ENCODE data around the gene SEC23B.

Gene SEC23B

DNA sequence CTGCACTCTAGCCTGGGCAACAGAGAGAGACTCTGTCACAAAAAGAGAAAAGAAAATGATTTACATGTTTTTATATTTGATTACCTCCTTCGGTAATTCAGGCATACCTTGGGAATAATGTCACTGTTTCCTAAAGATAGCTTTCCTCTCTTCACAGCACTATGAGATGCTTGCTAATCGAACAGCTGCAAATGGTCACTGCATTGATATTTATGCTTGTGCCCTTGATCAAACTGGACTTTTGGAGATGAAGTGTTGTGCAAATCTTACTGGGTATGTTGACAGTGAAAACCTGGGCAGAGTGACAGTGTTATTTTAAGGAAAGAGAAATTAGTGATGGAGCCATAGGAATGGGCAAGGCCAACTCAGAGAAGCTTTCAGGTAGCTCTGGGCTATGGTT, 19.6 kb downstream of the SEC23B start:
- no peak overlapping the region for H3K27ac ChIP-seq
- TF ChIP-seq, protein P1, sequence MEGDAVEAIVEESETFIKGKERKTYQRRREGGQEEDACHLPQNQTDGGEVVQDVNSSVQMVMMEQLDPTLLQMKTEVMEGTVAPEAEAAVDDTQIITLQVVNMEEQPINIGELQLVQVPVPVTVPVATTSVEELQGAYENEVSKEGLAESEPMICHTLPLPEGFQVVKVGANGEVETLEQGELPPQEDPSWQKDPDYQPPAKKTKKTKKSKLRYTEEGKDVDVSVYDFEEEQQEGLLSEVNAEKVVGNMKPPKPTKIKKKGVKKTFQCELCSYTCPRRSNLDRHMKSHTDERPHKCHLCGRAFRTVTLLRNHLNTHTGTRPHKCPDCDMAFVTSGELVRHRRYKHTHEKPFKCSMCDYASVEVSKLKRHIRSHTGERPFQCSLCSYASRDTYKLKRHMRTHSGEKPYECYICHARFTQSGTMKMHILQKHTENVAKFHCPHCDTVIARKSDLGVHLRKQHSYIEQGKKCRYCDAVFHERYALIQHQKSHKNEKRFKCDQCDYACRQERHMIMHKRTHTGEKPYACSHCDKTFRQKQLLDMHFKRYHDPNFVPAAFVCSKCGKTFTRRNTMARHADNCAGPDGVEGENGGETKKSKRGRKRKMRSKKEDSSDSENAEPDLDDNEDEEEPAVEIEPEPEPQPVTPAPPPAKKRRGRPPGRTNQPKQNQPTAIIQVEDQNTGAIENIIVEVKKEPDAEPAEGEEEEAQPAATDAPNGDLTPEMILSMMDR (IDR thresholded peaks at IDR 0.05): no peak
- no peak for TF ChIP-seq ZFX (IDR thresholded peaks at IDR 0.05; ENCODE audit: borderline replicate concordance)

DNA sequence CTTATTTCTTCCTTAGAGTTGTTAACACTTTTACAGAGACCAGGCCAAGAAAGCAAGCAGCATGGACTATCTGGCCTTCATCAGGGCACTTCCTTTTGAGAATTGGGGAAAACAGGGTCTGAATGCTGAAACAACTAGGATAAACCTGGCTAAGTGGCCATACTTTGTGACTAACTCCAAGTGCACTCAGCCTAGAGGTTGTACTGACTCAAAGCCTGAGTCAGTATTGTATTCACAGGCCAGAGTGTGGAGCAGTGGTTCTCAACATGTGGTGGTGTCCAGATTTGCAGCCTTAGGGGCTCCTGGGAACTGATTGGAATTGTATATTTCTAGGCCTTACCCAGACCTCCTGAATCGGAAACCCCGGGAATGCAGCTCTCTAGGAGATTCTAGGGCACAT, 20.1 kb downstream of the SEC23B start:
- no peak for TF ChIP-seq ZFX (IDR thresholded peaks at IDR 0.05; ENCODE audit: borderline replicate concordance)
- TF ChIP-seq, protein P1 (IDR thresholded peaks at IDR 0.05): no peak
- H3K27ac ChIP-seq: no peak overlapping the region

DNA sequence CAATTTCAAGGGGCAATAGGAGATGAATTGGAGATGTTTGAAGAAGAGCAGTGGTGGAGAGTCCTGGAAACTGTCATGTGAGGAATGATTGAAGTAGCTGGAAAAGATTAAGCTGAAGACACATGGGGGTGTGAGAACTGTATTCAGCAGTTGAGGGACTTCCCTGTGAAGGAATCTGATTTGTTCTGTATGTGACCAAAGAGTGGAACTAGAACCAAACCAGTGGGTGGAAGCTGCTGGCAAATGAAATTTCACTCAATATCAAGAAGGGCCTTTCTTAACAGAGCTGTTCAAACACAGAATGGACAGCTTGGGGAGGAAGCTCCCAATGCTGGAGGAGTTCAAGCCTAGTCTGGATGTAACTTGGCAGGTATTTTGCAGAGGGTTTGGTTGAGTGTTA, 21.3 kb downstream of the SEC23B start:
- TF ChIP-seq, protein P1 (IDR thresholded peaks at IDR 0.05): no peak
- no peak for TF ChIP-seq ZFX (IDR thresholded peaks at IDR 0.05; ENCODE audit: borderline replicate concordance)
- H3K27ac ChIP-seq: no peak overlapping the region

DNA sequence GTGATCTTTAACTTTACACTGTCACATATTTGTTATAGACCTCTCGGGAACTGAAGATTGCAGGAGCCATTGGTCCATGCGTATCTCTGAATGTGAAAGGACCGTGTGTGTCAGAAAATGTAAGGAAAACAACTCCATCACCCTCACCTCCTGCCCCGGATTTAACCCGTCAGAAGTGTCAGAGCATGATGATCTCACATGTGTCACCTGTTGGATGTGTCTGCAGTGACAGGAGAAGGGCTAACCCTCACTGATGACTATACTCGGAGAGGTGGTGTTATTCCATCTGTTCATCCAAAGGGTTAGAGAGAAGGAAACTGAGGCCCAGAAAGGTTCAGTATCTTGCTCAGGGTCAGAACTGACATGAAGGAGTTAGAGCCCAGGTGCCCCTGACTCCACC, 24.9 kb downstream of the SEC23B start:
- no peak overlapping the region for H3K27ac ChIP-seq
- TF ChIP-seq, protein P1 (IDR thresholded peaks at IDR 0.05): no peak
- TF ChIP-seq ZFX (IDR thresholded peaks at IDR 0.05; ENCODE audit: borderline replicate concordance): no peak

DNA sequence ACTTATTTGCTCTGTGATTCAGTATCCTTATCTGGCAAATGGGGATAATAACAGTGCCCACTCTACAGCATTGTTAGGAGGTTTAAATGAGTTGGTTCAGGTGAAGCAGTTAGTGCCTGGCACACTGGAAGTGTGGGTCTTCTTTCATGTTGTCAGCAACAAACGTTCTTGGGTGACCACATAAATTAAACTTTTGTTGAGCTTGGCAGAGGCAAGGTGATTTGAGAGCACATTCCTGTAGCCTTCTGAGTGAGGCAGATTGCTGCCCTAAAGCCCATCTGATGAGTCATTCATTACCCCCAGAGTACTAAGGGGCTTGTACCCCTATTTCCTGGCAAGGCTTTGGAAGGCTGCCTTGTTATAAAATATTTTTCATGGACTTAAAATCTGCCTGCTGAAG, 25.8 kb downstream of the SEC23B start:
- H3K27ac ChIP-seq: no peak overlapping the region
- no peak for TF ChIP-seq ZFX (IDR thresholded peaks at IDR 0.05; ENCODE audit: borderline replicate concordance)
- TF ChIP-seq, protein P1 (IDR thresholded peaks at IDR 0.05): no peak

DNA sequence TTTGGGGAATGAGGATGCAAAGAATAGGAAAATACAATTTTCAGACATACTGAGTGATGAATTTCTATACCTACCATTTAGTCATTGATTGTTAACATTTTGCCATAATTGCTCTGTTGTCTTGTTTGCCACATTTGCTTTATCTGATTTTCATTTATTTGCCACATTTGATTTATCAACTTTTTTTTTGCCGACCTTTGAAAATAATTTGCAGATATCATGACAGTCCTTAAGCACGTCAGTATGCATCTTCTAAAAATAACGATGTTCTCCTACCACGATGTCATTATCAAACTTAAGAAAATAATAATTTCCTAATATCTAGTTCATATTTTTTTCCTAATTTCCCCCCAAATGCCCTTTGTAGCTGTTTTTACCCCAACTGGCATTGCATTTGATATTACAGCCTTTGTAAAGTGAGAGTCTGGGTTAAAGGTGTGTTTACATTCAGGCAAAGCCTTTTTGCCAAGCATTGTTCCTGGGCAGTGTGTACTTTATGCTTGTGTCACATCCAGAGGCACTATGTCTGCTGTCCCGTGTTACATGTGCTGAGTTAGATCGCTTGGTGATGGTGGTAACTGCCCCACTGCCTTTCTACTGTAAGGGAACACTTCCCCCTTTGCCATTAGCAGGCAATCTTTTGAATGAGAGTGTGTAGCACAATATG, 26.4 kb downstream of the SEC23B start:
- TF ChIP-seq, protein P1 (IDR thresholded peaks at IDR 0.05): no peak
- TF ChIP-seq ZFX (IDR thresholded peaks at IDR 0.05; ENCODE audit: borderline replicate concordance): no peak
- H3K27ac ChIP-seq: no peak overlapping the region

DNA sequence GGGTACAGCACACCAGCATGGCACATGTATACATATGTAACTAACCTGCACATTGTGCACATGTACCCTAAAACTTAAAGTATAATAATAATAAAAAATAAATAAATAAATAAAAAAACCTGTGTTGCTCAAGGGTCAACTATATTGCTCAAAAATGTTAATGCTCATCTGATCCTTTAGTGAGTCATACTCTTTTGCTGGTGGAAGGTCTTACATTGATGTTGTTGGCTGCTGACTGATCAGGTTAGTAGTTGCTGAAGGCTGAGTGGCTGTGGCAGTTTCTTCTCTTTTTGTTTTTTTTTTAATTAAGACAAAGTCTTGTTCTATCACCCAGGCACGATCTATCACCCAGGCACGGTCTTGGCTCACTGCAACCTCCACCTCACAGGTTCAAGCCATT, 29.9 kb downstream of the SEC23B start:
- TF ChIP-seq, protein P1 (IDR thresholded peaks at IDR 0.05): no peak
- TF ChIP-seq ZFX (IDR thresholded peaks at IDR 0.05; ENCODE audit: borderline replicate concordance): no peak
- H3K27ac ChIP-seq: no peak overlapping the region

Measured in 22Rv1 (cell line).